ENCODE results near the gene PLCB1. TPM values are rescaled to one million over a fixed set of nuclear protein-coding genes. Genes with fewer than 3 reads are reported as not detected.

The PLCB1 gene
- total RNA-seq, 1 experiment from 2014 or later = not detected

- H3K27me3 ChIP-seq (ENCODE audit: insufficient read depth, low read depth) = no peaks in the 10 kb centered on the region
- no peak overlapping the region for H3K4me3 ChIP-seq
- ChIA-PET POLR2A (ENCODE audit: unreplicated experiment) (no interaction called here), CTCF (interaction anchor here (0.6 kb wide), 1 partner anchor 642 kb away, joined by 7 read pairs; no protein-coding TSS in a partner anchor)
- H2AFZ ChIP-seq = no peak overlapping the region
- H3K79me2 ChIP-seq (ENCODE audit: low read depth) = no peaks in the 10 kb centered on the region
- H3K4me1 ChIP-seq (replicated peaks; ENCODE audit: insufficient read depth) = no peaks in the 10 kb centered on the region
- no TSS peak for BruUV-seq (replicated peaks)
- no peak overlapping the region for H3K27ac ChIP-seq
- H3K4me2 ChIP-seq = no peak overlapping the region
- H3K36me3 ChIP-seq (ENCODE audit: low read depth) = no peaks in the 10 kb centered on the region
- no peaks in the 10 kb centered on the region for H4K20me1 ChIP-seq (ENCODE audit: insufficient read depth)
- no peak for DNase-seq
- intact Hi-C loops (cut with micrococcal nuclease; ENCODE audit: unreplicated experiment) = no loop called here
- no peaks in the 10 kb centered on the region for H3K9me2 ChIP-seq (ENCODE audit: insufficient read depth)
- H3F3A ChIP-seq (ENCODE audit: insufficient read depth, low read depth) = no peaks in the 10 kb centered on the region
- H3K9me3 ChIP-seq (ENCODE audit: insufficient read depth, low read depth) = no peaks in the 10 kb centered on the region
- no peak for TF ChIP-seq EZH2 (IDR thresholded peaks at IDR 0.05; ENCODE audit: low read depth)
- TF ChIP-seq CTCF (conservative IDR thresholded peaks at IDR 0.05) = no peak
Measured at GRCh38 chr20:8579035-8579434, 447.0 kb downstream of the PLCB1 start.

GRCh38 chr20:8581446-8582183 is 449.5 kb downstream of the PLCB1 start:
- Histone ChIP-seq H3K36me3 (ENCODE audit: low read depth) (no peaks in the 10 kb centered on the region), H3K9me3 (ENCODE audit: insufficient read depth, low read depth) (no peaks in the 10 kb centered on the region), H3K4me1 (replicated peaks; ENCODE audit: insufficient read depth) (no peaks in the 10 kb centered on the region), H4K20me1 (ENCODE audit: insufficient read depth) (no peaks in the 10 kb centered on the region), H3K27ac (no peak overlapping the region), H3K4me3 (no peak overlapping the region), H3K79me2 (ENCODE audit: low read depth) (no peaks in the 10 kb centered on the region), H2AFZ (no peak overlapping the region), H3K27me3 (ENCODE audit: insufficient read depth, low read depth) (no peaks in the 10 kb centered on the region), H3K9me2 (ENCODE audit: insufficient read depth) (no peaks in the 10 kb centered on the region), H3K4me2 (no peak overlapping the region), H3F3A (ENCODE audit: insufficient read depth, low read depth) (no peaks in the 10 kb centered on the region)
- TF ChIP-seq EZH2 (IDR thresholded peaks at IDR 0.05; ENCODE audit: low read depth) (no peak), CTCF (conservative IDR thresholded peaks at IDR 0.05) (no peak)
- BruUV-seq (replicated peaks) = no TSS peak
- ChIA-PET CTCF (no interaction called here), POLR2A (ENCODE audit: unreplicated experiment) (no interaction called here)
- intact Hi-C loops (cut with micrococcal nuclease; ENCODE audit: unreplicated experiment) = no loop called here
- no peak for DNase-seq

GRCh38 chr20:8583012-8583565 is 451.0 kb downstream of the PLCB1 start:
- no TSS peak for BruUV-seq (replicated peaks)
- Histone ChIP-seq H3K4me1 (replicated peaks; ENCODE audit: insufficient read depth) (no peaks in the 10 kb centered on the region), H3K27ac (no peak overlapping the region), H3K4me3 (no peak overlapping the region), H3F3A (ENCODE audit: insufficient read depth, low read depth) (no peaks in the 10 kb centered on the region), H3K4me2 (no peak overlapping the region), H4K20me1 (ENCODE audit: insufficient read depth) (no peaks in the 10 kb centered on the region), H3K9me2 (ENCODE audit: insufficient read depth) (no peaks in the 10 kb centered on the region), H2AFZ (no peak overlapping the region), H3K79me2 (ENCODE audit: low read depth) (no peaks in the 10 kb centered on the region), H3K27me3 (ENCODE audit: insufficient read depth, low read depth) (no peaks in the 10 kb centered on the region), H3K9me3 (ENCODE audit: insufficient read depth, low read depth) (no peaks in the 10 kb centered on the region), H3K36me3 (ENCODE audit: low read depth) (no peaks in the 10 kb centered on the region)
- ChIA-PET CTCF (no interaction called here), POLR2A (ENCODE audit: unreplicated experiment) (no interaction called here)
- no peak for DNase-seq
- TF ChIP-seq CTCF (conservative IDR thresholded peaks at IDR 0.05) = no peak
- intact Hi-C loops (cut with micrococcal nuclease; ENCODE audit: unreplicated experiment) = no loop called here

Data from PC-9 (cell line).